Measurements from ENCODE around the gene CCDC13.
A peak's percentile ranks its signal among the peaks of the same experiment; 100 is the strongest.

CCDC13 gene

GRCh38 chr3:42804106-42804830, 31.2 kb upstream of the CCDC13 start, which contains the start of gene HIGD1A:
Gene HIGD1A, minus strand, starts transcription at chr3:42804490. Its CDS starts 10,237 bp downstream, at chr3:42794253.
- Mint-ChIP-seq H3K4me3 (peak within 1 kb of the TSS; percentile 97), H3K36me3 (peaks cover 2% of the 10 kb centered on the region), H3K27ac (peak within 1 kb of the TSS; percentile 93), H3K27me3 (peaks cover 1% of the 10 kb centered on the region), H3K9me3 (no peaks in the 10 kb centered on the region), H3K4me1 (peaks cover 30% of the 10 kb centered on the region)
- peak; percentile 79 for DNase-seq (ENCODE audit: low spot score in 2 of 2)
- ATAC-seq (ENCODE audit: low read depth): peak; percentile 98

- Mint-ChIP-seq H3K27ac (peak overlapping the region; percentile 93), H3K9me3 (no peaks in the 10 kb centered on the region), H3K36me3 (peaks cover 2% of the 10 kb centered on the region), H3K27me3 (peaks cover 1% of the 10 kb centered on the region), H3K4me1 (peaks cover 30% of the 10 kb centered on the region), H3K4me3 (peak overlapping the region; percentile 97)
- ATAC-seq (ENCODE audit: low read depth): peak; percentile 7
- DNase-seq (ENCODE audit: low spot score in 2 of 2): no peak
These were observed 30.5 kb upstream of the CCDC13 start for GRCh38 chr3:42803414-42804105.

GRCh38 chr3:42802876-42803413, 29.9 kb upstream of the CCDC13 start:
- ATAC-seq (ENCODE audit: low read depth) (no peak), DNase-seq (ENCODE audit: low spot score in 2 of 2) (no peak)
- H3K27me3 Mint-ChIP-seq: peaks cover 1% of the 10 kb centered on the region
- H3K36me3 Mint-ChIP-seq: peaks cover 2% of the 10 kb centered on the region
- peak overlapping the region; percentile 97 for H3K4me3 Mint-ChIP-seq
- H3K9me3 Mint-ChIP-seq: no peaks in the 10 kb centered on the region
- H3K4me1 Mint-ChIP-seq: peaks cover 30% of the 10 kb centered on the region
- peak overlapping the region; percentile 93 for H3K27ac Mint-ChIP-seq

GRCh38 chr3:42801784-42802183, 28.7 kb upstream of the CCDC13 start:
- DNase-seq (ENCODE audit: low spot score in 2 of 2): no peak
- H3K36me3 Mint-ChIP-seq: peaks cover 2% of the 10 kb centered on the region
- peaks cover 30% of the 10 kb centered on the region for H3K4me1 Mint-ChIP-seq
- no peaks in the 10 kb centered on the region for H3K9me3 Mint-ChIP-seq
- no peak for ATAC-seq (ENCODE audit: low read depth)
- no peak overlapping the region for H3K4me3 Mint-ChIP-seq
- peaks cover 1% of the 10 kb centered on the region for H3K27me3 Mint-ChIP-seq
- H3K27ac Mint-ChIP-seq: no peak overlapping the region

- Mint-ChIP-seq H3K27me3 (peaks cover 1% of the 10 kb centered on the region), H3K36me3 (peaks cover 2% of the 10 kb centered on the region), H3K4me3 (no peak overlapping the region), H3K27ac (no peak overlapping the region), H3K4me1 (peaks cover 30% of the 10 kb centered on the region), H3K9me3 (no peaks in the 10 kb centered on the region)
- no peak for DNase-seq (ENCODE audit: low spot score in 2 of 2)
- no peak for ATAC-seq (ENCODE audit: low read depth)
These were observed 28.1 kb upstream of the CCDC13 start for GRCh38 chr3:42801048-42801620.

- Mint-ChIP-seq H3K4me3 (no peak overlapping the region), H3K4me1 (peaks cover 29% of the 10 kb centered on the region), H3K9me3 (no peaks in the 10 kb centered on the region), H3K27me3 (peaks cover 1% of the 10 kb centered on the region), H3K27ac (no peak overlapping the region), H3K36me3 (peaks cover 2% of the 10 kb centered on the region)
- DNase-seq (ENCODE audit: low spot score in 2 of 2) (no peak), ATAC-seq (ENCODE audit: low read depth) (no peak)
These were observed 27.2 kb upstream of the CCDC13 start for GRCh38 chr3:42800251-42800650.

GRCh38 chr3:42799376-42799775, 26.3 kb upstream of the CCDC13 start:
- DNase-seq (ENCODE audit: low spot score in 2 of 2): no peak
- ATAC-seq (ENCODE audit: low read depth): no peak
- H3K36me3 Mint-ChIP-seq: peaks cover 2% of the 10 kb centered on the region
- no peak overlapping the region for H3K27ac Mint-ChIP-seq
- H3K4me3 Mint-ChIP-seq: no peak overlapping the region
- no peaks in the 10 kb centered on the region for H3K27me3 Mint-ChIP-seq
- H3K4me1 Mint-ChIP-seq: peaks cover 27% of the 10 kb centered on the region
- no peaks in the 10 kb centered on the region for H3K9me3 Mint-ChIP-seq

GRCh38 chr3:42796332-42796885, 23.4 kb upstream of the CCDC13 start:
- H3K27ac Mint-ChIP-seq: no peak overlapping the region
- no peaks in the 10 kb centered on the region for H3K27me3 Mint-ChIP-seq
- no peaks in the 10 kb centered on the region for H3K9me3 Mint-ChIP-seq
- H3K36me3 Mint-ChIP-seq: peaks cover 8% of the 10 kb centered on the region
- ATAC-seq (ENCODE audit: low read depth): no peak
- no peak overlapping the region for H3K4me3 Mint-ChIP-seq
- DNase-seq (ENCODE audit: low spot score in 2 of 2): no peak
- H3K4me1 Mint-ChIP-seq: peaks cover 14% of the 10 kb centered on the region

GRCh38 chr3:42795621-42796181, 22.6 kb upstream of the CCDC13 start:
- no peak overlapping the region for H3K4me3 Mint-ChIP-seq
- H3K27ac Mint-ChIP-seq: no peak overlapping the region
- peaks cover 8% of the 10 kb centered on the region for H3K36me3 Mint-ChIP-seq
- no peaks in the 10 kb centered on the region for H3K9me3 Mint-ChIP-seq
- H3K4me1 Mint-ChIP-seq: peaks cover 9% of the 10 kb centered on the region
- no peaks in the 10 kb centered on the region for H3K27me3 Mint-ChIP-seq
- DNase-seq (ENCODE audit: low spot score in 2 of 2) (no peak), ATAC-seq (ENCODE audit: low read depth) (no peak)

GRCh38 chr3:42790714-42791229, 17.7 kb upstream of the CCDC13 start:
- Mint-ChIP-seq H3K27me3 (no peaks in the 10 kb centered on the region), H3K9me3 (no peaks in the 10 kb centered on the region), H3K27ac (no peak overlapping the region), H3K4me3 (no peak overlapping the region), H3K4me1 (peaks cover 4% of the 10 kb centered on the region), H3K36me3 (peaks cover 13% of the 10 kb centered on the region)
- DNase-seq (ENCODE audit: low spot score in 2 of 2) (no peak), ATAC-seq (ENCODE audit: low read depth) (no peak)

- Mint-ChIP-seq H3K27ac (no peak overlapping the region), H3K4me1 (peaks cover 2% of the 10 kb centered on the region), H3K27me3 (no peaks in the 10 kb centered on the region), H3K36me3 (peaks cover 12% of the 10 kb centered on the region), H3K9me3 (no peaks in the 10 kb centered on the region), H3K4me3 (no peak overlapping the region)
- ATAC-seq (ENCODE audit: low read depth) (no peak), DNase-seq (ENCODE audit: low spot score in 2 of 2) (no peak)
These were observed 13.6 kb upstream of the CCDC13 start for GRCh38 chr3:42786631-42787030.

GRCh38 chr3:42786212-42786611, 13.2 kb upstream of the CCDC13 start:
- H3K36me3 Mint-ChIP-seq: peaks cover 12% of the 10 kb centered on the region
- ATAC-seq (ENCODE audit: low read depth): no peak

GRCh38 chr3:42780892-42781700, 8.0 kb upstream of the CCDC13 start:
- H3K9me3 Mint-ChIP-seq: no peaks in the 10 kb centered on the region
- peak; percentile 87 for ATAC-seq (ENCODE audit: low read depth)
- no peaks in the 10 kb centered on the region for H3K4me1 Mint-ChIP-seq
- H3K36me3 Mint-ChIP-seq: peaks cover 4% of the 10 kb centered on the region
- DNase-seq (ENCODE audit: low spot score in 2 of 2): peak; percentile 46 to 69
- H3K4me3 Mint-ChIP-seq: no peak overlapping the region
- no peaks in the 10 kb centered on the region for H3K27me3 Mint-ChIP-seq
- H3K27ac Mint-ChIP-seq: peak overlapping the region; percentile 31

More at GRCh38 chr3:42786212-42786611, 13.2 kb upstream of the CCDC13 start:
- no peaks in the 10 kb centered on the region for H3K27me3 Mint-ChIP-seq
- H3K4me1 Mint-ChIP-seq: peaks cover 2% of the 10 kb centered on the region
- no peak overlapping the region for H3K4me3 Mint-ChIP-seq
- no peak for DNase-seq (ENCODE audit: low spot score in 2 of 2)
- H3K9me3 Mint-ChIP-seq: no peaks in the 10 kb centered on the region
- H3K27ac Mint-ChIP-seq: no peak overlapping the region

Data from memory B cell (primary cell).